Measurements from ENCODE around the gene ZMIZ1.

GRCh38 chr10:79320820-79321493 lies 252.2 kb downstream of the ZMIZ1 start:
- TF ChIP-seq CTCF (IDR thresholded peaks at IDR 0.05) = no peak
- no peak for TF ChIP-seq POLR2A (IDR thresholded peaks at IDR 0.05)

All from adrenal gland (tissue), 5 donors.